ENCODE data around the gene COTL1.

Gene COTL1

DNA sequence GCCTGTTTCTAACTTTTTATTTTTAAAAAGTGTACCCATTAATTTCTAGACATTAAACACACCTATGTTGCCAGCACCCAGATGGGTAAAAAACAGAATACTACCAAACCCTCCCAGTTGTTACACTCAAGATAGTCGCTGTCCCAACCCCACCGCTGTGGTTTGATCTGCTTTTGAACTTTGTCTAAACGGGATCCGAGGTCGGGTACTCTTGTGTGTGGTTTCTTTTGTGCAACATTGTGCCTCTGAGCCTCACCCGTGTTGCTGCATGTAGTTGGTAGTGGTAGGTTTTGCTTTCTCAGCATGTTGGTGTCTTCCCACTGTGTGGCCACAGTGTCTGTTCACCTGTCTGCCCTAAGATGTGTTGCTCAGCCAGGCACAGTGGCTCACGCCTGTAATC, 34.7 kb upstream of the COTL1 start:
- DNase-seq (ENCODE audit: low read depth): no peak
- TF ChIP-seq, protein P1, sequence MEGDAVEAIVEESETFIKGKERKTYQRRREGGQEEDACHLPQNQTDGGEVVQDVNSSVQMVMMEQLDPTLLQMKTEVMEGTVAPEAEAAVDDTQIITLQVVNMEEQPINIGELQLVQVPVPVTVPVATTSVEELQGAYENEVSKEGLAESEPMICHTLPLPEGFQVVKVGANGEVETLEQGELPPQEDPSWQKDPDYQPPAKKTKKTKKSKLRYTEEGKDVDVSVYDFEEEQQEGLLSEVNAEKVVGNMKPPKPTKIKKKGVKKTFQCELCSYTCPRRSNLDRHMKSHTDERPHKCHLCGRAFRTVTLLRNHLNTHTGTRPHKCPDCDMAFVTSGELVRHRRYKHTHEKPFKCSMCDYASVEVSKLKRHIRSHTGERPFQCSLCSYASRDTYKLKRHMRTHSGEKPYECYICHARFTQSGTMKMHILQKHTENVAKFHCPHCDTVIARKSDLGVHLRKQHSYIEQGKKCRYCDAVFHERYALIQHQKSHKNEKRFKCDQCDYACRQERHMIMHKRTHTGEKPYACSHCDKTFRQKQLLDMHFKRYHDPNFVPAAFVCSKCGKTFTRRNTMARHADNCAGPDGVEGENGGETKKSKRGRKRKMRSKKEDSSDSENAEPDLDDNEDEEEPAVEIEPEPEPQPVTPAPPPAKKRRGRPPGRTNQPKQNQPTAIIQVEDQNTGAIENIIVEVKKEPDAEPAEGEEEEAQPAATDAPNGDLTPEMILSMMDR (conservative IDR thresholded peaks at IDR 0.05; ENCODE audit: low read length): no peak
- H3K4me3 ChIP-seq (ENCODE audit: low read length): no peak overlapping the region

DNA sequence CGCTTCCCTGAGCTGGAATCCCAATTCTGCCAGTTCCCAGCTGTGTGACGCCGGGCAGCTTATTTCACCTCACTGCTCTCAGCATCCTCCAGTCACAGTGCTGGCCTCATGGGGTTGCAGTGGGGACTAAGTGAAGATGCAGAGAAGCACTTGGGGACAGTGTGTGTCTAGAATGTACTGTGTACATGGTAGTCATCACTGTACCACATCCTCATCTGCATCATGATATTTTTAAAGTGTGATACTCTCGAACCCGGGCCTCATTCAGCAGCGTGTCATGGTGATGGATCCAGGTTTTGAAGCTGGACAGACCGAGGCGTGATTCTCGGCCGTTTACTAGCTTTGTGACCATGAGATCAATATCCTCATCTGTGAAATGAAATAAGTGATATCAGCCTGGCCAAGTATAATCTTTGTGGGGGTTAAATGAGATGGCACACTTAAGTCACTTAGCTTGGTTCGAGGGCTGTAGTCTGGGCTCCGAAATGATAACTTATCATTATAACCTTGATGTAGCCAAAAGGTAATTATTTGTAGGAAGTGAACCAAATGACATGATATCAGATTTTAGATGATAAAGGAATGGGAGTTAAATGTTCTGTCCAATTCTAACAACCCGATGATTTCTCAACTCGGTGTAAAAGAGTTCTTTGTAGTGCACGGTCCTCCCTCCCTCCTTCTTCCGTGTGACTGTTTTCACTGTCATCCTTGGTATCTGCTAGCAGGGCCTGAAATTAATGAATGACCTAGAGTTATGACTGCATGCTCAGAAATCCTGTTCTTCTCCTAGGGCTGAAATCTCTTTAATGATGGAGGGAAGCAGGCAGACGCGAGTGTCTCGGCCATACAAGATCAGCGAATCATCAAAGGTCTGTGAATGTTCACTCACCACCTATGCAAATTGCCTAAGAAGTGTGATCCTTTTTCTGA, 32.4 kb upstream of the COTL1 start:
- peak overlapping the region; percentile 17 for H3K4me3 ChIP-seq (ENCODE audit: low read length)
- DNase-seq (ENCODE audit: low read depth): peak; percentile 81
- TF ChIP-seq, protein P1 (conservative IDR thresholded peaks at IDR 0.05; ENCODE audit: low read length): no peak

DNA sequence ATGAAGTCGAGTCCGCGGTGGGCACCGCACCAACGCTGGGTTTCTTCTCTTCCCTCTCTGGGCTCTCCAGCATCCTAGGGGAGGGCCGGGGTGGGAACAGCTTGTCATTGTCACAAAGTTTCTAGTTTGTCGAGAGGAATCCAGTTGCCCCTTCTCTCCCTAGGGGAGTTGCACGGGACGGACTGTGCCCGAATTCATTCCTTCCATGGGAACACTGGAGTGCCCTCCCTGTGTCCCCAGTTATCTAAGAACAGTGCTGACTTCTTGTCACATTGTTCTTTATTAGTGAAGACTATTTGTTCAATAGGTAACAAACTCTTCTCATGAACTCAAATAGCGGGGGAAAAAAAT, 31.6 kb upstream of the COTL1 start:
- TF ChIP-seq, protein P1 (conservative IDR thresholded peaks at IDR 0.05; ENCODE audit: low read length): no peak
- no peak for DNase-seq (ENCODE audit: low read depth)
- peak overlapping the region; percentile 72 for H3K4me3 ChIP-seq (ENCODE audit: low read length)

DNA sequence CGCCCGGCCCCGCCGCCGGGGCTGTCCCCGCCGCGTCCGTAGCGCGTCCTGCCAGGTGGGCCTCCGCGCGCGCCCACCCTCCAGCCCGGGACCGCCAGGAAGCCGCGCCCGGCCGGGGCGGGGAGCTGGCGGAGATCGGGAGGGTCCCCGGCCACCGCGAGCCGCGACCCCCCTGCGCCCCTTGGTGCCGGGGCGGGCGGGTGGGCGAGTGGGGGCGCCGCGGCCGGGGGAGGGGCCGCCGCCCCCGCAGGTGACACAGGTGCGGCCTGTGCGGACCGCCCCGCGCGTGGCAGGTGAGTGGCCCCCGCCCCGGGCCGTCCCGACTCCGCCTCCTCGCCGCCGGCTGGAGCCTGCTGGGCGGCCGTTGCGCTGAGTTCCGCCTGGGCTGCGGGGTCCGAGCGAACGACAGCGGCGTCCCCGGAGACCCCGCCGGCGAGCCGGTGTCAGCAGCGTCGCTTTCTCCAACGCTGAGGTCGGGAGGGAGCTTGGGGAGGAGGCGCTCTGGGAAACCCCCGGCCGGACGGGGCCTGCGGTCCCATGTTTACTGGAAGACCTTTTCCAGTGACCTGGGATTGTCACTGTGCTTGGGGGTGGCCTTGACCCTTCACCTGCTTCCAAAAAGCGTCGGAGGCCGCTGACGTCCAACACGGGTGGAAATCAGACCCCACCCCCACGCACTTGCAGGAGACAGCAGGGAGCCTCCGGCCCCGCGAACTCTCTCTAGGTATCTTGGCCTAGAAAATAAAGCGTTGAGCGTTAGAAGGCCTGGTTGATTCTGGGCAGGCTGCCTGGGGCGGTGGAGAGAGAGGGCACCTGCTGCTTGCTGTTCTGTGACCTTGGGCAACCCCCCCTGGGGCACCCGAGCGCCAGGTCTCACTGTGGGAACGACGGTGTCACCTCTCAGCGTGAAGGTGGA, 31.0 kb upstream of the COTL1 start:
- no peak for DNase-seq (ENCODE audit: low read depth)
- peak overlapping the region; percentile 72 for H3K4me3 ChIP-seq (ENCODE audit: low read length)
- TF ChIP-seq, protein P1 (conservative IDR thresholded peaks at IDR 0.05; ENCODE audit: low read length): no peak

DNA sequence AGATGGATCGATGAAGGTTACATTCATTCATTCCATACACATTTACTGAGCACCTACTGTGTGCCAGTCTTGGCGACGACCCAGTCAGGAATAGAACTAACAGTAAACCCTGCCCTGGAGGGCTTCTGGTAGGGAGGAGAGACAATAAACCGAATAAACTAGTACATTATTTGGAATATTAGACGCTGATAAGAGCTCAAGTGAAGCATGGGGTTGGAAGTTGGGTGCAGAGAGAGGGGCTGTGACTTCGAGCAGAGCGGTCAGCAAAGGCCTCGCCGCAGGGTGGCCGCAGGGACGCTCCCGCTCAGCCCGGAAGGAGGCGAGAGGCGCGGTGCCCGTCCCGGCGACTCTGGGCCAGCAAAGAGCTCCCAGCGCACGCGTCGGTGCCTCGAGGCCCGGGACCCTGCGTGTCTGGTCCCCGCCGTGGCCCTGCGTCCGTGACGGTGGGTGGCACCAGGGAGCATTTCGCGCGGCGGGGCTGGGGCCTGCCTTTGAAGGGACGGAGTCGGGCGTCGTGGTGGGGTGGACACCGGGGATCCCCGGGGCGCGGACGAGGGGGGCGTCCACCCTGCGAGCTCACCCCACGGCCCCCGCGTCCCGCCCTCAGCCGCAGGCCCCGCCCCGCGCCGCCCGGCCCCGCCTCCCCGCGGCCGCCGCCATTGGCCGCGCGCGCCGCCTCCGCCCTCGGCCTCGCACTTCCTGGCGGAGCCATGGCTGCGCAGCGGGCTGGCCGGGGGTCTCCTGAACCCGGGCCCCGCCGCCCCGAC, 30.1 kb upstream of the COTL1 start, which contains the start of gene KLHL36:
Gene KLHL36 (plus strand): TSS at position 684 of the 767 bp plus-strand sequence. CDS start 2,357 bp downstream, outside the sequence.
- H3K4me3 ChIP-seq (ENCODE audit: low read length): peak within 1 kb of the TSS; percentile 72
- TF ChIP-seq, protein P1 (conservative IDR thresholded peaks at IDR 0.05; ENCODE audit: low read length): no peak
- DNase-seq (ENCODE audit: low read depth): peak; percentile 25

DNA sequence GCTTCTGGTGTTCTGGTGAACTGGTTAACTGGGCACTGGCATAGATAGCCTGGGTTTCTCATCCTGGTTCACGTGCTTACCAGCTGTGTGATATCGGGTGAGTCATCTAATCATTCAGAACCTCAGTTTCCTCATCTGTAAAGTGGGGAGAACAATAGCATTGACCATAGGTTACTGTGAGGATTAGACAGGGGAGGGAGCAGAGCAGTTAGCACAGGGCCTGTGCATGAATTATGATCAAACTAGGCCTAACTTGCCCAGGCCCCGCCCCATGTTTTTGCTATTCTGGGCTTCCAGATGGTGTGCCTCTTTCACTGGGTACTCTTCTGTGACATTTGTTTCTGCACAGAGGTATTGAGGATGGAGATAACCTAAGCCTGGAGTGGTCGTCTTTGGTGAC, 25.8 kb upstream of the COTL1 start:
- peak; percentile 42 for DNase-seq (ENCODE audit: low read depth)
- TF ChIP-seq, protein P1 (conservative IDR thresholded peaks at IDR 0.05; ENCODE audit: low read length): no peak
- peak overlapping the region; percentile 3; the same call in 1 of the 2 replicates for H3K4me3 ChIP-seq (ENCODE audit: low read length)

Measured in AG10803 (cell line).